ENCODE results near the gene RARB.

Gene RARB

GRCh38 chr3:25473246-25473645, 45.2 kb downstream of the RARB start:
- no peak for DNase-seq

GRCh38 chr3:25474052-25474451, 46.0 kb downstream of the RARB start:
- DNase-seq, result no peak

- no peak for DNase-seq
These were observed 48.6 kb downstream of the RARB start for GRCh38 chr3:25476639-25477038.

GRCh38 chr3:25478211-25478757, 50.2 kb downstream of the RARB start:
- no peak for DNase-seq

GRCh38 chr3:25478964-25479726, 51.1 kb downstream of the RARB start:
- DNase-seq, result no peak

- no peak for DNase-seq
These were observed 51.6 kb downstream of the RARB start for GRCh38 chr3:25479727-25480010.

- no peak for DNase-seq
These were observed 52.7 kb downstream of the RARB start for GRCh38 chr3:25480811-25481210.

- no peak for DNase-seq
These were observed 53.3 kb downstream of the RARB start for GRCh38 chr3:25481386-25481785.

GRCh38 chr3:25483456-25483855, 55.4 kb downstream of the RARB start:
- DNase-seq, result no peak

- no peak for DNase-seq
These were observed 57.6 kb downstream of the RARB start for GRCh38 chr3:25485673-25486072.

- no peak for DNase-seq
These were observed 58.9 kb downstream of the RARB start for GRCh38 chr3:25486932-25487331.

GRCh38 chr3:25489858-25490593, 62.0 kb downstream of the RARB start:
- no peak for DNase-seq

GRCh38 chr3:25493246-25493645, 65.2 kb downstream of the RARB start:
- no peak for DNase-seq

- DNase-seq, result no peak
These were observed 65.7 kb downstream of the RARB start for GRCh38 chr3:25493786-25494185.

GRCh38 chr3:25495304-25495703, 67.2 kb downstream of the RARB start:
- no peak for DNase-seq

- DNase-seq, result no peak
These were observed 67.7 kb downstream of the RARB start for GRCh38 chr3:25495726-25496253.

- no peak for DNase-seq
These were observed 69.0 kb downstream of the RARB start for GRCh38 chr3:25497096-25497495.

- DNase-seq, result no peak
These were observed 72.7 kb downstream of the RARB start for GRCh38 chr3:25500706-25501210.

GRCh38 chr3:25502233-25502632, 74.2 kb downstream of the RARB start:
- DNase-seq, result no peak

- no peak for DNase-seq
These were observed 75.8 kb downstream of the RARB start for GRCh38 chr3:25503898-25504301.

GRCh38 chr3:25505581-25505980, 77.5 kb downstream of the RARB start:
- DNase-seq, result no peak

GRCh38 chr3:25507811-25508210, 79.7 kb downstream of the RARB start:
- no peak for DNase-seq

- DNase-seq, result no peak
These were observed 80.4 kb downstream of the RARB start for GRCh38 chr3:25508433-25508832.

- no peak for DNase-seq
These were observed 80.8 kb downstream of the RARB start for GRCh38 chr3:25508901-25509300.

Data from NCI-H1105 (cell line).